NCI-H345 (cell line): Measurements from ENCODE around the gene KDM6B.
"Not testable (repeated sequence)": the region's sequence is repeated elsewhere in the genome, so short reads cannot be mapped to it uniquely, and the experiment has no call there.

Source experiments
- DNase-seq: peaks from one replicate; lab custom pipeline; 2025; lab: John Stamatoyannopoulos, UW

Gene KDM6B

GRCh38 chr17:7852919-7853690 lies 19.1 kb downstream of the KDM6B start:
- no peak for DNase-seq

DNA sequence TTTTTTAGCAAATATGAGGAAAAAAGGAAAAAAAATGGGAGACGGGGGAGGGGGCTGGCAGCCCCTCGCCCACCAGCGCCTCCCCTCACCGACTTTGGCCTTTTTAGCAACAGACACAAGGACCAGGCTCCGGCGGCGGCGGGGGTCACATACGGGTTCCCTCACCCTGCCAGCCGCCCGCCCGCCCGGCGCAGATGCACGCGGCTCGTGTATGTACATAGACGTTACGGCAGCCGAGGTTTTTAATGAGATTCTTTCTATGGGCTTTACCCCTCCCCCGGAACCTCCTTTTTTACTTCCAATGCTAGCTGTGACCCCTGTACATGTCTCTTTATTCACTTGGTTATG lies 19.6 kb downstream of the KDM6B start:
- no peak for DNase-seq

DNA sequence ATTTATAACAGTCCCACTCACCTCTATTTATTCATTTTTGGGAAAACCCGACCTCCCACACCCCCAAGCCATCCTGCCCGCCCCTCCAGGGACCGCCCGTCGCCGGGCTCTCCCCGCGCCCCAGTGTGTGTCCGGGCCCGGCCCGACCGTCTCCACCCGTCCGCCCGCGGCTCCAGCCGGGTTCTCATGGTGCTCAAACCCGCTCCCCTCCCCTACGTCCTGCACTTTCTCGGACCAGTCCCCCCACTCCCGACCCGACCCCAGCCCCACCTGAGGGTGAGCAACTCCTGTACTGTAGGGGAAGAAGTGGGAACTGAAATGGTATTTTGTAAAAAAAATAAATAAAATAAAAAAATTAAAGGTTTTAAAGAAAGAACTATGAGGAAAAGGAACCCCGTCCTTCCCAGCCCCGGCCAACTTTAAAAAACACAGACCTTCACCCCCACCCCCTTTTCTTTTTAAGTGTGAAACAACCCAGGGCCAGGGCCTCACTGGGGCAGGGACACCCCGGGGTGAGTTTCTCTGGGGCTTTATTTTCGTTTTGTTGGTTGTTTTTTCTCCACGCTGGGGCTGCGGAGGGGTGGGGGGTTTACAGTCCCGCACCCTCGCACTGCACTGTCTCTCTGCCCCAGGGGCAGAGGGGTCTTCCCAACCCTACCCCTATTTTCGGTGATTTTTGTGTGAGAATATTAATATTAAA lies 20.2 kb downstream of the KDM6B start:
- no peak for DNase-seq

- no peak for DNase-seq
These were observed 21.0 kb downstream of the KDM6B start, which contains the start of gene TMEM88 for GRCh38 chr17:7854851-7855659. TMEM88 (plus strand) TSS chr17:7855066; CDS start chr17:7855075, 9 bp downstream.

DNA sequence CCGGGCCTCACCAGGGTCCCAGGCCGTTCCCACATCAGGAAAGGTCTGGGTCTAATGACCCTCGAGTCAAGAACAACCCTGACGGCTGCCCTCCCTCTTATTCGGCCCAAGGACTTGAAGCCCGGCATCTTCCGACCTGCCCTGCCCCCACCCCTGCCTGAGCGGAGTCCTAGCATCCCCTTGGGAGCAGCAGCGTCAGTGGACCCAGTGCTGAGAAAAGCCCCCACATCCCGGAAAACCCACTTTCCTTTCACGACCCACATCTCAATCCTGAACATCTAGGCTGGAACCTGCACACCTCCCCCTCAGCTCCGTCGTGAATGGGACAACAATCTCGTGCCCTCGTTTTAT lies 21.6 kb downstream of the KDM6B start:
- DNase-seq = no peak

DNA sequence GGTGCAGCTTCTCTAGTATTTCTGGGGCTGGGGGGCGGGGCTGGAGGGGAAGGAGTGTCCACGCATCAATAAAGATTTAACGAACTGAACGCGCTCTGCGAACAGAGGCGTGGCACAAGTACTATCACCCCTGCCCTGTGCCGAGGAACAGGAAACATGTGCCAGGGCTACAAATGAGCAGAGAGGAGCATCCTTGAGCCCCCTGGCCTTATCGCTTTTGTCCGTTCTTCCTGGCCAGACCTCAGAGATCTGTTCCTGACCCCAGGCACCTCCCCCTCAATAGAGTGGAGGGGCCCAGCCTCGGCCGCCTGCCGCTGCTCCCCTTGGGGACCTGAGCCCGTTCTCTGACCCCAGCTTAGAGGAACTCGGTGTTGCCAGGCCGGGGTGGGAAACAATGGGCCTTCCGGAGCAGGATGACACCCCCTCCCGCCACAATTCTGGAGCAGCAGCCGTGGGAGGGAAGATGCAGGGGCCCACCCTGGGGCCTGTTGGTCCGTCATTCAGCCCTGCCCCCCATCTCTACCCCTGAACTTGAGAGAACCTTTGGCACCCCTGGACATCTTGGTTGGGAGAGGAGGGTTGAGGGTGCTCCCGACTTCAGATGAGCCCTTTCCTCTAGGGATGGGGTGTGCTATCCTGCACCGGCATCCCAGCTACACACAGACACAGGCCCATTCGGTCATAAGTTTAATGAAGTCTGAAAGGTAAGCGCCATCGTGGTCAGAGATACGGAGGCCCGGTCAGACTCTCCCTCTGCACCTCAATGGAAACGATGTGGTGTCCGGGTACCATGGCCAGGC lies 22.2 kb downstream of the KDM6B start:
- DNase-seq = no peak

DNA sequence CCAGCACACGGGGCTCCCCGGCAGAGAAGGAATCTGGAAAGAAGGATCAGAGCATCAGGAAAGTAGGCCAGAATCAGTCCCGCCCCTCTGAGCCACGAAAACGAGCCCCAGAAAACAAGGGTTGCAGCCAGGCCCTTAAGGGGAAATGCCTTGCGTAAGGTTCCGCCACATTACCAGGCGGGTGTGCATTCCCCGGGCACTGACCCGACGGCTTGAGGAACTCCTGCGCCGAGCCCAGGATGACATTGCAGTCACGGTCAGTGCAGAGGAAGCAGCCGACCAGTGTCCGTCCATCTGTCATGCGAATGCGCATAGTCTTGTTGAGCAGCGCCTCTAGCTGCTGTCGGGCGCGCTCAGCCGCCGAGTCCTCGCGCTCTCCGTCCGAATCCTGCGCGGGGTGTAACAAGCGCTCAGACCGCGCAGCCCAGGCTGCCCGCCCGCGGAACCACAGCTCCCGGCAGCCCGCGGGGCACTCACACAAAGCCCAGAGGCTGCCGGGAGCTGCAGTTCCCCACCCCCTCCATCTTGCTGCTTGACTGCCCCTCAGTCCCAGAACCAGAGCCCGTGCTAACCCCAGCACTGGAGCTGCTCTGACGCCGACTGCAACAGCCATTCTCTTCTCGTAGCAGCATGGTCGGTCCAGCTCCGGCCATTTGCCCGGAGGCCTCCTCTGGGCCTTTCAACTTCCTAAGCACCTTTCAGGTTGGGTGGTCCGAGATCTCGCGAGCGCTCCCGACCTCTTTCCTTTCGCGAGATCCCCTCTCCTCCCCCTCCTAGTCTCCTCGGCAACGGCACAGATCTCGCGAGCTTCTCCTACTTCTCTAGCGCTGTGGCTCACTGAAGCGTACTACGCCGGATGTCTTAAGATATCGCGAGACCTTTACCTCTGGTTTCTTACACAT lies 23.0 kb downstream of the KDM6B start, which contains the start of gene NAA38:
Gene NAA38 (minus strand): TSS at position 749 of the 902 bp plus-strand sequence. CDS start 96 bp downstream, at position 653.
- peak; percentile 97 for DNase-seq

- peak; percentile 89 for DNase-seq
These were observed 23.9 kb downstream of the KDM6B start, which contains the start of gene CYB5D1 for GRCh38 chr17:7857713-7858521. CYB5D1 (plus strand) TSS chr17:7858003; CDS start chr17:7858135, 132 bp downstream.

- peak; percentile 11 for DNase-seq
These were observed 24.4 kb downstream of the KDM6B start for GRCh38 chr17:7858522-7858810.

- DNase-seq = no peak
These were observed 25.0 kb downstream of the KDM6B start for GRCh38 chr17:7859028-7859427.

- DNase-seq = peak; percentile 53
These were observed 28.8 kb downstream of the KDM6B start for GRCh38 chr17:7862692-7863437.

DNA sequence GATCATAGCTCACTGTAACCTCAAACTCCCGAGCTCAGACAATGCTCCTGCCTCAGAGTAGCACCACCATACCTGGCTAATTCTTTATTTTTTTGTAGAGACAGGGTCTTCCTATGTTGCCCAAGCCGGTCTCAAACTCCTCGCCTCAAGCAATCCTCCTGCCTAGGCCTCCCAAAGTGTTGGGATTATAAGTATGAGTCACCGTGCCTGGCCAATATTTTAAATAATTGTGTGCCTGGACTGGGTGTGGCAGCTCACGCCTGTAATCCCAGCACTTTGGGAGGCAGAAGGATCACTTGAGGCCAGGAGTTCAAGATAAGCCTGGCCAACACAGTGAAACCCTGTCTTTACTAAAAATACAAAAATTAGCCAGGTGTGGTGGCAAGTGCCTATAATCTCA lies 30.4 kb downstream of the KDM6B start:
- DNase-seq = not testable (repeated sequence)

- no peak for DNase-seq
These were observed 31.1 kb downstream of the KDM6B start for GRCh38 chr17:7864995-7865650.

DNA sequence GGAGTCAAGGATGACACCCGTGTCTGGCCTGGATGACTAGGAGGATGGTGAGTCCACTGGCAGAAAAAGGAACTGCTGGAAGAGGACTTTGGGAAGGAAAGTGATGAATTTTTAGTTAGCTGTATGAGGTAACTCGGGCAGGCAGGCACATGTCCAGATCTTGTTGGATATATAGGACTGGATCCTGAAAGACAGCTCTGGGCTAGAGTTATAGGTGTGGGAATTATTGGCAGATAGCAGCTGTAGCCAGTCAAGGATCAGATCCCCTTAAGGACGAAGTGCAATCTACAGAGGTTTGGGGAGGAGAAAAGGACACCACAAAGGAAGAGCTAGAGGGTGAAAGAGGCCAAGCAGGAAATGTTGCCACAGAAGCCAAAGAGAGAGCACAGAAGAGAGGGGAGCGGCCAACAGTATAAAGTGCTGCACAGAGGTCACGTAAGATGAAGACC lies 33.9 kb downstream of the KDM6B start:
- DNase-seq = no peak

DNA sequence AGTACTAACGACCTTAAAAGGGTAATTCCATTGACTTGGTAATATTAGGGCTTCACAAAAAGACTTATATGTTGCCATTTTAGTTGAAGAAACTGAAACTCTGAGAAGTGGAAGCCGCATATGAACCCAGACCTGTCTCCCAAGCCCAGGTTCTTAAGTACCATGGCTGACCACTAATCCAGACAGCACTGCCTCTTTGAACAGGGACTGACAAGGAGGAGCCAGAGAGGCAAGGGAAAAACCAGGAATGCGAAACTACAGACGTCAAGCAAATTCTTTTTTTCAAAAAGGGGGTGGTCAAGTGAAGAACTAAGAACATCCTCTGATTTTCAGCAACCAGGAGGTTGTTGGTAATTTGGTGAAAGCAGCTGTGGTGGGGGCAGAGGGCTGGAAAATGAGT lies 39.0 kb downstream of the KDM6B start:
- DNase-seq = no peak

DNA sequence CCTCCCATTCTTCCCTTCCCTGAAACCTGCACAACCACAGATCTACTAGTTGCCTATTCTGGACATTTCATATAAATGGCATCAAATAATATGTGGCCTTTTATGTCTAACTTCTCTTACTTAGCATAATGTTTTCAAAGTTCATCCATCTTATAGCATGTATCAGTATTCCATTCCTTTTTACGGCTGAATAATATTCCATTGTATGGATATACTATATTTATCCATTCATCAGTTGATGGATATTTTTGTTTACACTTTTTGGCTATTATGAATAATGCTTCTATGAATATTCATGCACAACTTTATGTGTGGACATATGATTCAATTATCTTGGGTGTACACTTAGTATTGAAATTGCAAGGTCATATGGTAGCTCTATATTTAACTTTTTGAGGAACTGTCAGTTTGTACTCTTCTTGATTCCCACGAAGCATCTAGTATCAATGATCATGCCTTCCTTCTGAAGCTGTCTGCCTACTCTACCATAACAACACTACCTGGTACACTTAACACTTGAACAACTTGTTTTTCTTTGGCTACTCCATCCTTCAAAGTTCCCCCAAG lies 41.9 kb downstream of the KDM6B start:
- no peak for DNase-seq

DNA sequence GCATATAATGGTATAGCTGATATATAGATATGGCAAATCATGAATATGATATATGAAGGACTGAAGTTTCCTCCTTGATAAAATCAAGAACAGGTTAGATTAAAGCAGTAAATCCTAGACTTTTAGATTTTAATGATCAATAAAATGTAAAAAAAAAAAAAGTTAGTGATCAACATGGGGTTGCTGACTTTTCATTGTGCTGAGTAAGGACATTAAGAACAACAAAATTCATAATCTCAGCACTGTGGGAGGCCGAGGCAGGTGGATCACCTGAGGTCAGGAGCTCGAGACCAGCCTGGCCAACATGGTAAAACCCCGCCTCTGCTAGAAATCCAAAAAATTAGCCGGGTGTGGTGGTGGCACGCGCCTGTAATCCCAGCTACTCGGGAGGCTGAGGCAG lies 44.2 kb downstream of the KDM6B start:
- no peak for DNase-seq
